Measurements from ENCODE around the gene APBB2.

APBB2 gene

GRCh38 chr4:41215155-41215554 lies 813 bp upstream of the APBB2 start:
- DNase-seq: no peak

GRCh38 chr4:41214825-41215146 lies 444 bp upstream of the APBB2 start:
- DNase-seq: no peak

DNA sequence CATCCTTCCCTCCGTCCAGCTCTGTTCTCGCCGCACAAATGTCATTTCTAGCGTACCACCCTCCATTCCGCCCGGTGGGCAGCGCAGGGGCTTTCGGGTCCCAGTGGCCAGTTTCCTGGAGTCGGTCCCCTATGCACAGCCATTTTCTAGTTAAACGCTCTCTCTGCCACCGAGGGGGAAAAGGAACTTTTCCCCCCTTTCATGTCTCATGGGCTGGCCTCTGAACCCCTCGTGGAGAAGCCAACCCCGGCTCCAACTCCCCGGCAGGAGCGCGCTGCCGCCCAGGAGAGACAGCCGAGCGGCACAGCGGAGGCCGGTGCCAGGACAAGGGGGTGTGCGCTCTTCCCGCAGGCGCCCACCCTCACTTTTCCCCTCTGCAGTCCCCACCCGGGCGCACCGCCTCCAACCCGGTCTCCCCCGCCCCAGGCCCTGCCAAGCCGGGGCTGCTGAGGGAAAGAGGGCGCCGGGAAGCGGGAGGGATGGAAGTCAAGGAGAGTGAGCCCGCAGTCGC lies 662 bp downstream of the APBB2 start:
- no peak for DNase-seq

GRCh38 chr4:41212616-41213203 lies 1.6 kb downstream of the APBB2 start:
- no peak for DNase-seq

DNA sequence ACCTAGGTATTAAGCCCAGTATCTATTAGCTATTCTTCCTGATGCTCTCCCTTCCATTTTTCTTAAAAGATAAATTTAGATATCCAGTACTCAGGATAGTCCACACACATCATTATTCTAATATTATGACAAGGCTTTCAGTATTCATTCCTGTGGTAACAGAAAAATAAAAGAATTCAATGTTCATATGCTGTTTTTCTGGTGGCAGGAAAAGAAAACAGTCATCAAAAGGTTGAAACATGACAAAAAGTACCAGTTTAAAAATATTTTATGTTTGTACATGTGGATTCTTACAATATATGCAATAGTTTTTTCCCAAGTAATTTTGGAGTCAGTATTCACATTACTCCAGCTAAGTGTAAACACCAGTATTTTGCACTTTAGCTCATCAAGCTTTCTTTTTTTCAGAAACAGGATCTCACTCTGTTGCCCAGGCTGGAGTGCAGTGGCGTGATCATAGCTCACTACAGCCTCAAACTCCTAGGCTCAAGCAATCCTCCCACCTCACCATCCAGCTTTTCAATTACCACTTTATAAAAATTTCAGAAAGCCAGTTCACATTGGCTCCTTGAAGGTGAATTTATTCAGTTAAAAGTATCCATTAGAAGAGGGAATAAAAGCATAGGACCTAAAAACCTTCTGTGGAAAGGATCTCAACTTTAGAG lies 2.3 kb downstream of the APBB2 start:
- DNase-seq: no peak

- no peak for DNase-seq
Measured at GRCh38 chr4:41209901-41210300, 4.4 kb downstream of the APBB2 start.

- DNase-seq: no peak
Measured at GRCh38 chr4:41209187-41209586, 5.2 kb downstream of the APBB2 start.

GRCh38 chr4:41207291-41207831 lies 7.0 kb downstream of the APBB2 start:
- DNase-seq: no peak

DNA sequence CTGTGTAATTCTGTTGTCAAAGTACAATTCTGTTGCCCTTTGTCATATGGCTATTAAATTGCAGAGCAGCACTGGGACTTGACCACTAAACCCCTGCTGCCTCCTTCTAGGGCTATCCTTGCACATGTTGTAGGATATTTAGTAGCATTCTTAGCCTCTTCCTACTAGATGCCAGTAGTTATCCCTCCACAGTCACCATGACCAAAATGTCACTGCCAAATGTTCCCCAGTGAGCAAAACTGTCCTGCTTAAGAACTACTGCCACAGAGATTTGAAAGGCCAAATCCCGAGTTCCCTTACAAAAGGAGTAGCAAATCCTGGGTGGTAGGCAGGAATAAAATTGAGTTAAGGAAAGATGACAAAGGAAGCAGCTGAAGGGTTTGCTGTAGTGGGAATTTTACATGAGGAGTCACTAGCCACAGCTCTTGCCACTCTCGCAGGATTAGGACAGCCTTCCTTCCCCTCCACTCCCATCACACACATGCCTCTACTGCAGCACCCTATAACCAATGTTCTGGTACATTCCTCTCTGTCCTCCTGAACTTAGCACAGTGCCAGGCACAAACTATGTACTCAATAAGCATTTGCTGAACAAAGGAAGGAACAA lies 8.4 kb downstream of the APBB2 start:
- no peak for DNase-seq

DNA sequence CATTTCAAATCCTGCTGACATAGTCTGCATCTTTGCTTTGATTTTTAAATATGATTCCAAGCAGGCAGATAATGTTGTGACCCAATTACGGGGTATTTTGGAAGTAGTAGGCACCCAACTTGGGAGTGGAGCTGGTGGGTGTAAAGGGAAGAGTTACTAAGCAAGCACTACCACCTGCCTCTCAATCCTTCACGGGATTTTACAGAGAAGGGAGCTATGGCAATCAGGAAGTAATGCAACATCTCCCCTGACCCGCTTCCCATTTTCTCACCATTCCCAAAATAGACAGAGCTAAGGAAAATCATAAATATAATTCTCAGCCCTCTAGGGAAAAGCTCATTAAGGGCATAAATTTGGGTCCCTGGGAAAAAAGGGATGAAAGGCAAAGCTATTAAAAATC lies 9.2 kb downstream of the APBB2 start:
- no peak for DNase-seq

GRCh38 chr4:41204400-41204978 lies 9.9 kb downstream of the APBB2 start:
- DNase-seq: no peak

GRCh38 chr4:41203841-41204240 lies 10.5 kb downstream of the APBB2 start:
- no peak for DNase-seq

DNA sequence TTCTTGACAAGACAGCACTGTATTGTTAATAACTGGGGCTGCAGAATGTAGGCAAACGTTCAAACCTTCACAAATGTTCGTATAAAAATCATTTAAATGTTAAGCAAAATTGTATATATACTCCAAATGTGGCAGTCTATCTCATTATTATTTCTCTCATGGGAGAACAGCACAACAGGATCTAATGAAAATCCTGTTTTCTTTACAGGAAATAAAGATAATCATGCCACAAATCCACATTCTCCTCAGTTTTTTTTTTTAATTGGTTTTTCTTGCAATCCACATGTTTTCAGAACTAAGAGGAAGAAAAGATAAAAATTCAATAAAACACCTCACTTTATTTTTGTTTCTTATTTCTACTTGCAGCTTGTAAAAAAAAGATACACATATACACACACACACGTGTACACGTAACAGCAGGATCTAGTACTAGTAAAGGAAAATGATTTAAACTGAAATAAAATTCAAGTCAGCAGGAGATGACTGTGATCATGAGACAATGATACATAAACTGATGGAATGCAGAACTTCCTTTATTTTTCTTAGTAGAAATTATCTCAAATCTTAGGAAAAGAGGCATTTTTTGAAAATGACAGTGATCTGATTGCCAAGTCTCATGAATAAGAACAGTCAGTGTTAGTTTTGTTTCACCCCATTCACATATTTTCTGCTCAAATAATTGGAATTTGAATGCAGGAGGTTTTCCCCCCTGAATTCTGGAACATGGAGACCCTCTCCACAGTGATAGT lies 11.3 kb downstream of the APBB2 start:
- DNase-seq: no peak

- no peak for DNase-seq
Measured at GRCh38 chr4:41202356-41202755, 12.0 kb downstream of the APBB2 start.

DNA sequence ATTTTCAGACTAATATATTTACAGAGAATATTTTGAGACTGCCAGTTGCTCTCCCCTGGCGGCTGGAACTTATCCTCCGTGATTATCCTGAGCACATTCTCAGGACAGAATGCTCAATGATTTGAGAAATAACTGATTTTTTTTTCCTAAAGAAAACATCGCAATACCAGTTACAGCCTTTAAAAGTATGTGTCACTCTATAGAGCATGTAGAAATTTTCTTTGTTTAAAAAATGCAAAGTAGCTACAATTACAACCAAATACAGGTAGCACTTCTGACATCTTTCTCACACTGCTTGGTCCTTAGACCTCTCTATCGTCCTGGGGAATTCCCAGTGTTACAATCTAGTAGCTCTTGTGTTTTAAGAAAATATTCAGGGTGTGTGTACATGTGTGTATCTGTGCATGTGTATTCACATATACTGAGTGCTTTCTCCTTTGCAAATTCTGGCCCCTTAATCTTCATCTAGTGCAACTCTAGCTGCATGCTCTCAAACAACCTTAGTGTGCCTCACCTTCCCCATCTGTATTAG lies 13.8 kb downstream of the APBB2 start:
- no peak for DNase-seq

- no peak for DNase-seq
Measured at GRCh38 chr4:41199788-41200187, 14.6 kb downstream of the APBB2 start.

GRCh38 chr4:41197996-41198395 lies 16.3 kb downstream of the APBB2 start:
- DNase-seq: no peak

GRCh38 chr4:41197495-41197894 lies 16.8 kb downstream of the APBB2 start:
- no peak for DNase-seq

DNA sequence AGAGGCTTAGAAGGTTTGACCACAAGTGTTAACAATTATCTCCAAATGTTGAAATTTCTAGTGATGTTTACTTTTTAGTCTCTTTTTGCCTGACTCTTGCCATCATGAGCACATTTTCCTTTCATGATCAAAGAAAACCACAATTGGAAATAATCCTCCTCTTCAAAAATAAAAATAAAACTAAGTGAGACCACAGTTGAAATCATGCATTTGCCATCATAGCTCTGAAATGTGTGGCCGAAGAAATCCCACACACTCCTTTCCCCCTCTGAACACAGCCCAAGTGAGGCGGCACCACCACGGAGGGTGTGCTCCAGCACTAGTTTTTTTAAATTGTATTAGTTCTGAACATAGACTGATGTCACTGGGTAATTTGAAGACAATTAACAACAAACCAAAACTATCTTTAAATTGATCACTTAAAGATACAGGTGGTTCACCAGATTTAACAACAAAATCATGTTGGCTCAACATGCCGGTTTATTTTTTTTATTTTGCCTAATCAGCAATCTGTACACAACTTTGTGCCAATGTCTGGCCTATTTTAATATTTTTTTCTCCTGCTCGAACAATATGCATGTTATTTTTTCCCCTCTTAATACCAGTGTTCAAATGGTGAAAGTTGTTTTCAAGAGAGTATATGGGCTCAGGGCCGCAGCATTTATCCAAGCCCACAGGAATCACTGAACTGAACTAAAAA lies 17.6 kb downstream of the APBB2 start:
- no peak for DNase-seq

DNA sequence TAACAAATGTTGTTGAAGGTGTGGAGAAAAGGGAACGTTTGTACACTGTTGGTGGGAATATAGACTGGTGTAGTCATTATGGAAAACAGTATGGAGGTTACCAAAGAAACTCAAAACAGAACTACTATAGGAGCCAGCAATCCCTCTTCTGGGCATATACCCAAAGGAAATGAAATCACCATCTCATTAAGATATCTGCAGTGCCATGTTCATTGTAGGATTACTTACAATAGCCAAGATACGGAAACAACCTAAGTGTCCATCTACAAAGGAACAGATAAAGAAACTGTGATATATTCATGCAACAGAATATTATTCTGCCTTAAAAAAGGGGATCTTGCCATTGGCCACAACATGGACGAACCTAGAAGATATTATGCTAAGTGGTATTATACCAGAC lies 22.2 kb downstream of the APBB2 start:
- DNase-seq: no peak

- DNase-seq: no peak
Measured at GRCh38 chr4:41189666-41190065, 24.7 kb downstream of the APBB2 start.

DNA sequence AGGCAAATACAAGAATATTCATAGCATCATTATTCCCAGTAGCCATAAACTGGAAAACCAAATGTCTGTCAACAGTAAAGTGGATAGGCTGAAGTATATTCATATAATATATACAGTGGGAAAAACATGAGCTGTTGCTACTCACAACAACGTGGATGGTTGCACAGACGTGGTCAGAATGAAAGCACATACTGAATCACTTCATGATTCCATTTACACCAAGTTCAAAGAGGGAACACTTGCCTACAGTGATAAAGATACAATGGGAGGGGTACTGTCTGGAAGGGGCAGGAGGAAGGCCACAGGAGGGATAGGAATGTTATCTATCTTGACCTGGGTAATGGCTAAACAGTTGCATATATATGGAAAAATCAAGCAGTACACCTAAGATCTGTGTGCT lies 25.3 kb downstream of the APBB2 start:
- DNase-seq: no peak
